HFF-Myc (cell line): ENCODE measurements around the gene IGFALS.

Experiments
- DNase-seq: peaks from one replicate; pipeline ENCODE4 v3.0.0-alpha.2; 2011; ENCODE audit warnings: low read depth; ENCODE audit errors: extremely low read depth
- H3K4me3 ChIP-seq: replicated peaks from 2 replicates; pipeline ENCODE4 v1.5.1; 2011; ENCODE audit warnings: low read depth, mild to moderate bottlenecking, control low read depth, low read length
- CTCF ChIP-seq: IDR thresholded peaks from 2 replicates; pipeline ENCODE4 v1.5.1; 2012; ENCODE audit warnings: mild to moderate bottlenecking, low read depth, low read length, control low read depth; ENCODE audit errors: missing control alignments

Gene IGFALS

GRCh38 chr16:1817716-1818115, 24.2 kb upstream of the IGFALS start:
- TF ChIP-seq CTCF, result no peak
- no peak overlapping the region for H3K4me3 ChIP-seq
- DNase-seq, result no peak

- H3K4me3 ChIP-seq, result no peak overlapping the region
- TF ChIP-seq CTCF, result no peak
- no peak for DNase-seq
Observed at GRCh38 chr16:1817276-1817589, 23.7 kb upstream of the IGFALS start.

- TF ChIP-seq CTCF, result no peak
- no peak for DNase-seq
- no peak overlapping the region for H3K4me3 ChIP-seq
Observed at GRCh38 chr16:1816396-1817275, 23.1 kb upstream of the IGFALS start.

- DNase-seq, result no peak
- no peak for TF ChIP-seq CTCF
- no peak overlapping the region for H3K4me3 ChIP-seq
Observed at GRCh38 chr16:1815461-1815860, 22.0 kb upstream of the IGFALS start.

GRCh38 chr16:1812732-1813163, 19.2 kb upstream of the IGFALS start:
- no peak for DNase-seq
- peak; percentile 66 for TF ChIP-seq CTCF
- no peak overlapping the region for H3K4me3 ChIP-seq

GRCh38 chr16:1810536-1810935, 17.0 kb upstream of the IGFALS start:
- DNase-seq, result no peak
- no peak overlapping the region for H3K4me3 ChIP-seq
- no peak for TF ChIP-seq CTCF

- no peak for TF ChIP-seq CTCF
- H3K4me3 ChIP-seq, result no peak overlapping the region
- DNase-seq, result no peak
Observed at GRCh38 chr16:1810106-1810505, 16.6 kb upstream of the IGFALS start.
